HG03159 (cell line): ENCODE measurements around the gene KNDC1.

Experiments used
- ATAC-seq: cut with Tn5 transposase; IDR thresholded peaks from one replicate; pipeline ENCODE4 v1.9.1; 2021; ENCODE audit warnings: mild to moderate bottlenecking, moderate library complexity; ENCODE audit not compliant: unreplicated experiment

Gene KNDC1

DNA sequence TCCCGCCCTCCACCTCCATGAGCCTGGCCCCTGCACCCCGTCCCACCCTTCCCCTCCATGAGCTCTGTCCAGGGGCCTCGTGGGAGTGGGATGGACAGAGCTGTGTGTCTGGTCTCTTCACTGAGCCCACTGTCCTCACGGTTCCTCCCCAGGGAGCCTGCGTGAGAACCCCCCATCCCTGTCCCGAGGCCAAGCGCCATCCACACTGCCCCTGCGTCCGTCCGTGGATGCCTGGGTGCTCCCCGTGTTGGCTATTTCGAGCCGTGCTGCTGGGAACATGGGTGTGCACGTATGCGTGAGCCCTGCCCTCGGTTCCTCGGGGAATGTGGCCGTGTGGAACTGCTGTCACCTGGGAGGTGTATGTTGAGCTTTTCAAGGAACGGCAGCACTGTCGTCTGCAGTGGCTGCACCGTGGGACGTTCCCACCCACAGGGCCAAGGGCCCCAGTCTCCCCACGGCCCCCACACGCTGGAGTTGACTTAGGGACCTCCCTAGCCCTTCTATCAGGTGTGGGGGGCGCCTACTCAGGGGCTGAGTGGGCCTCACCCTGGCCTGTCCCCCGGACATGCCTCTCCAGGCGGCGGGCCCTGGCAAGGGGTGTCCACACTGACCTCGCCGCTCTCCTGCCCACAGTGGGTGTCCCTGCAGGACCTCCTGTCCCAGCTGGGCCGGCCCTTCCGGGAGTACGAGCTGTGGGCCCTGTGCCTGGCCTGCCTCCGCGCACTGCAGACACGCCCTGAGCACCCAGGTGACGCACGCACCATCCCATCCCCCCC is 28.1 kb downstream of the KNDC1 start:
- ATAC-seq = no peak

DNA sequence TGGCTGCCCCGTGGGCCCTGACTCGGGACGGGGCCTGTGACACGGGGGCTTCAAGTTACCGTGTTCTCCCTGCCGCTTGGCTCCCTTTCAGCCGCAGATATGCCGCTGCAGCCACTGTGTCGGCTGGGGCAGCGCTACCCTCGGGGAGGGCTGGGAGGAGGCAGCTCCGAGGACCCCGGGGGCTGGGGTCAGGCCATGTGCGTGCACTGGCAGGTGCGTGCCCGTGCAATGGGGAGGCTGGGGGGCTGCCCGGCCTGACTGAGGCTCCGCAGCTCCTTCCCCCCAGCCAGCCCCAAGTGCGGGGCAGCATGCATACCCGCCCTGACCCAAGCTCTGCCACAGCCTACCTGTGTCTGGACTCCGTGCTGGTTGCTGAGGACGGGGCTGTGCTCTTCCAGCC is 29.2 kb downstream of the KNDC1 start:
- no peak for ATAC-seq

DNA sequence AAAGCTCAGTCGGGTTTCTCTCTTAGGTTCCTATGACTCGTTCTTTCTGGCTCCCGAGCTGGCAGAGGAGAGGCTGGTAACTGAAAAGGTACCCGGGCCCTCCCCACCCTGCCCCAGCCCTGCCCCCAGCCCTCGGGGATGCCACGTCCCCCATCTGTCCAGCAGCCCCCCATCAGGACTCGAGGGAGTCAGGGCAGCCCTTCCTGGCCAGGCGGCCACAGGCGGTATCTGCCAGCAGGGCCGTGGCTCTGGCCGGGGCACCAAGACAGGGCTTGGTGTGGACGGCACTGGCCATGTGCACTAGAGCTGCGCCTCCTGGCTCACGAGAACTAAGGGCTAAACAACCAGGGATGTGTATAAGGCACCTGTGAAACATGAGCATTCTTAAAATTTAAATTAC is 29.7 kb downstream of the KNDC1 start:
- no peak for ATAC-seq

DNA sequence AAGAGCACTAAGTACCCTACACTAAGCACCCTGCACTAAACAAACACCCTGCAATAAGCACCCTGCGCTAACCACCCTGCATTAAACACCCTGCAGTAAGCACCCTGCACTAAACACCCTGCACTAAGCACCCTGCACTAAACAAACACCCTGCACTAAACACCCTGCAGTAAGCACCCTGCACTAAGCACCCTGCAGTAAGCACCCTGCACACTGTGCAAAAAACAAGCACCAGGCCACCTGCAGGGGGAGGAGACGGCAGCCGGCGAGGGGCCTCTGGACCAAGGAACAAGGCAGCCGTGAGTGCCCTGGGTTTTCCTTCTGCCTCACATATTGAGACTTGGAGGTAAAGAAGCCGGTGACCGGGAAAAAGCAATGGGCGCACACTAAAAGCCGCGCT is 30.2 kb downstream of the KNDC1 start:
- ATAC-seq = no peak

DNA sequence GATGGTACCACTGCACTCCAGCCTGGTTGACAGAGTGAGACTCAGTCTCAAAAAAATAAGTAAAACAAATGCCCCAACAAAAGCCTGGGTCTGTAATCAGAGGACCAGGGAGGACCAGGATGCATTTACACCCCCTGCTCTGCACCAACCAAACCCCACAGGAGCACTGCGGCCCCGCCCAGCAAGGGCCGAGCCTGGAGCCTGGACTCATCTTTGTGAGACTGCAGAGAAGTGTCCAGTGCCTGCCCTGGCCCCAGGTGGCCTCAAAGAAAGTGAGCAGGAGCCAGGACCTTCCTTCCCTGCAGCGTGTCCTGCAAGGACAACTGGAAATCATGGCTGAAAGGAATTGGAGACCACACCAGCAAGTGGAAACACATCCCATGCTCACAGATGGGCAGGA is 31.6 kb downstream of the KNDC1 start:
- ATAC-seq = no peak

DNA sequence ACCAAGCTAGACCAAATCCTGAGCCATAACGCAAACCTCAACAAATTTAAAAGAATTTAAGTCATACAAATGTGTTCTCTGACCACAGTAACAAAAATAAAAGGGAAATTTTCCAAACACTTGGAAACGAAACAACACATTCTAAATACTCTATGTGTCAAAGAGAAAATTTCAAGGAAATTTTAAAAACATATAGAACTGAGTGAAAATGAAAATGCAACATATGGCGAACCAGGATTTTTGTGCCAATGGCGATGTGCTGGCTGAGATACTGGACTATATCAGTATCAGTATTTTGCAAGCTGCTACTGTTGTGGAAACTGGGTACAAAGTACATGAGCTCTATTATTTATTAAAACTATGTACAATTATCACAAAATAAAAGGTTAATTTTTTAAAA is 34.1 kb downstream of the KNDC1 start:
- ATAC-seq = no peak

DNA sequence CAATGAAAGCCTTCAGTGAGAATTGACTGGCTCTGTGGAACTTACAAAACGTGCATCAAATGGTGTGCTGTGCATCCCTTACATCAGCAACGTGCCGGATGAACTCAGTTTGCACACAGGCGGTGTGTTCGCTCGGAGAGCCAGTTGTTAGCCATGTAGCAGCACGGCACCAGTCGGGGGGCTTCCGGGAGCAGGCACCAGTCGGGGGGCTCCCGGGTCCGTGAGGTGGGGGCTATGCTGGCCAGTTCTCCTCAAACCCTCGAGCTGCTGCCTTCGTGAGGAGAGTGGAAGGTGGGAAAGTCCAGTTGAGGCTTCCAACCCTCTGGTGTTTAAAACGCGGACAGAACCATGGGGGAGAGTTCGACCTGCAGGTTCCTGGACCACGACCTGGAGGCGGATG is 35.1 kb downstream of the KNDC1 start:
- ATAC-seq = no peak

DNA sequence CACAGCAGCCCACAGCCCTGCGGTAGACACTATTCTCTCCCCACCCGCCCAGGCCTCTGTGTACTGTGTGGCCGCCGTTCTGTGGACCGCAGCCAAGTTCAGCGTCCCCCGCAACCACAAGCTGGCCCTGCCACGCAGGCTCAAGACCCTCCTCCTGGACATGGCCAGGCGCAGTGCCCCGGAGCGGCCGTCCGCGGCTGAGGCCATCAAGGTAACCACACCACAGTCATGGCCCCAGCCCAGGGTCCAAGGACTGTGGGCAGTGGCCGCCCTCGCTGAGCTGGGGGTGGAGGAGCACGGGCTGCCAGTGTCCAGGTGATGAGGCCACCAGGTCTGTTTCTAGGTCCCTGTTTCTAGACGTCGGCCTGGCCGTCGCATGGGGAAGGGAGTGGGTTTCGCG is 35.6 kb downstream of the KNDC1 start:
- no peak for ATAC-seq

DNA sequence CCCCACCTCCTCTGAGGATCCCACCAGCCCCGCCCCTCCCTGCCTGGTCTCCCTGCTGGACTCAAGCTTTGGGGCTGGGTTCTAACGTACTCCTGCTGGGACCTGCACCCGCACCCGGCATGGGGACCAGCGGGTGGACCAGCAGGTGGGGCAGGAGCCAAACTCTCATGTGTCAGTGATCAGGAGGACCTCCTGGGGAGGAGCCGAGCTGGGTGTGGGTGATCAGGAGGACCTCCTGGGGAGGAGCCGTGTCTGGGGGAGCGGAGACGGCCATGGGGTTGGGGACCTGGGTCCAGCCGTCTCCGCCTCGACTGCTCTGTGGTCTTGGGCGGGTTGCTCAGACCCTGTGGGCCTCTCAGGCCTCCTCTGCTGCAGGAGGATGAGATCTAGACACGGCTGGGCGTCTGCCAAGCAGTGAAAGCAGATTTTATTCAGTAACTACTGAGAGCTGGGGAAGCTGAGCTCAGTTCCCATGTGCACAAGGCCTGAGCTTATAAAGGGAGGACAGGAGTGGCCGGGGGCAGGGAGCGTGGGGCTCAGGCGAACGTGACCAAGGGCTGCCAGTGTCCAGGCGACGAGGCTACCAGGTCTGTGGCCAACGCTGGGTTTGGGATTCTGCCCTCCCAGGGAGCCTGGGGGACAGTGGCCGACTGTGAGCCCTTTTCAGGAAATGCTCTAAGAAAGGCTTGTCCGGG is 36.3 kb downstream of the KNDC1 start:
- no peak for ATAC-seq

DNA sequence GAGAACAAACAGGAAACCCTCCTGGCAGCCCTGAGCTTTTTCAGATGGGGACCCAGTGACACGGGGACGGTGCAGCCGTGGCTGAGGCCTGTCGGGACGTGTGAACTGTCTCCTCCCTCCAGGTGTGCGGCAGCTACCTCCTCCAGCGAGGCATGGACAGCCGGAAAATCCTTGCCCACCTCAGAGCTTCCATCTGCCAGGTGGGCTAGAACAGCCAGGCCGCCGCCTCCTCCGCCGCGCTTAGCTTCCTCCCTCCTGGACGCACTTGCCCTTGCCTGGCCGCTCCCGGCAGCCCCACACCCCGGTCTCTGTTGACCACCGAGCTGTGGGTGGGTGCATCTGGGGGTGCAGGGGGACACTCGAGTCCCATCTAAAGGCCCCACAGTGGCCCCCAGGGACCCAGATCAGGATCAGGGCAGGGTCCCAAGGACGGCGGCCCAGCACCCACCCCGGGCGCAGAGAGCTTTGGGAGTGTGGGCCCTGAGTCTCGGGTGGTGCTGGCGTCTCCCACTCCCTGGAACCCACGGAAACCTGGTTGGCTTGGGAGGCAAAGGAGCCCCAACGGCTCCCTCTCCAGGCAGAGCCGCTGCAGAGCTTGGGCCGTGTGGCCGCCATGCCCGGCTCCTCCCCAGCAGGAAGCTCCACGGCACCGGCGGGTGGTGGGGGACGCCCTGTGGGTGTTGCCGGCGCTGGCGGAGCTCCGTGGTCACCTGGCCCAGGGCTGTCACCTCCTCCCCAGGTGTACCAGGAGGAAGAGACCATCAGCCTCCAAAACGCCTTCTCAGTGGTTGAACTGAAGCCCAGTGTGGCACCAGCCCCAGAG is 37.1 kb downstream of the KNDC1 start:
- ATAC-seq = no peak

DNA sequence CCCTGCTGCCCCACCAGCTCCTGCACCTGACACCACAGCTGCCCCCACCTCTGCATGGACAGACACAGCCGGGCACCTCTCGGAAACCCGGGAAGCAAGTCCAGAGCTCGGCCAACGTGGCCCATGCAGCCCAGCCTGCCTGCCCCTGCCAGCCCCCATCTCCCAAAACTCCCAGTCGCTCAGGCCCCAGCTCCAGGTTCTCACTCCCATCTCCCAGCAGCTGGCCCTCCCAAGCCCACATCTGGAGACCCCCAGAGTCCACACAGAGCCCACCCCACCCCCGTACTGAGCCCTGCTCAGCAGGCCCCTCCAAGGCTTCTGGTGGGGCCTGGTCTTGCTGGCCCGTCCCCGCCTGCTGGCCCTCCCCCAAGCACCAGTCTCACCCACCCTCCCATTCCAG is 37.8 kb downstream of the KNDC1 start:
- no peak for ATAC-seq

DNA sequence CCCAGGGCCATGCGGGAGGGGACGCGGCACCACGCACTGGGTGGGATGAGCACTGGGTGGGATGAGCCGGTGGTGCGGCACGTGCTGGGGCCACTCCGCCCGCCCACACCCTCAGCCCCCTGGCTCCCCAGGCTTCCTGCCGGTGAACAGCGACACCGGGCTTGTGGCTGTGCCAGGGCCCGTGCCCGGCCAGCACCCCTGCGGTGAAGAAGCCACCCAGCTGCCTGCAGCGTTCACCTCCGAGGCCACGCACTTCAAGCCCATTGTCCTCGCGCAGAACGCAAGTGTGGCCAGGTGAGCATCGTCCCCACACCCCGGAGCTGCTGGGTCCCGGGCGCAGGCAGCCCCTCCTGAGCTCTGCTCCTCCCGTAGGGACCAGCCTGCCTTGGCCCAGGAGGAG is 38.2 kb downstream of the KNDC1 start:
- ATAC-seq = no peak

DNA sequence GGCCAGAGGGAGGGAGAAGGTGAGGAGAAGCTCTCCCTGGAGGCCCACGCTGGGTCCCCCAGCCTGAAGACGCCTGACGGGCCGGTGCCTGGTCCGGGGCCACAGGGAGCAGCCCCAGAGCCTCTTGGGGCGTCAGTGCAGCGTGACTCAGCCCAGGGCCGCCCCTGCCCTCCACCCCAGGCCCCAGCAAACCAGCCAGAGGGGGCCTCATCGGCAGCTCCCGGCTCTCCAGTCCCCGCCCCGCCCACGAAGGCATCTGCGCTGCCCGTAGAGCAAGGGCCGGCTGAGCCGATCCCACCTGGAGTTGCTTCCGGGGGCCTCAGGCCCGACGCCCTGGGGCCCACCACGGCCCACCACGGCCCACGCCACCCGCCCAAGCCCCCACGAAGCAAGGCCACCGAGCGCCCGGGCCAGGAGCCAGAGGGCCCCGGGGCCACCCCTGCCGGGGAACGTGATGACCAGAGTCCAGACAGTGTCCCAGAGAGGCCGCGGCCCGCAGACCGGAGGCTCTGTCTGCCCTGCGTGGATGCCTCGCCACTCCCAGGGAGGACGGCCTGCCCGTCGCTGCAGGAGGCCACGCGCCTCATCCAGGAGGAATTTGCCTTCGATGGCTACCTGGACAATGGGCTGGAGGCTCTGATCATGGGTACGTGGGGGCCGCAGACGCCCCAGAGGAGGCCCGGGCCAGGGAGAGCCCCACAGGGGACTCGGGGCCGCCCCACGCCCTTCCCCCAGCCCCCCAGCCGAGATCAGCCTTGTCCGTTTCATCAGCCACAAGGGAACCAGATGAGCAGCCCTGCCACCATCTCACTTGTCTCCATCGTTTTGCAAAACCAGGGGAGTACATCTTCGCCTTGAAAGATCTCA is 38.8 kb downstream of the KNDC1 start:
- ATAC-seq = no peak

DNA sequence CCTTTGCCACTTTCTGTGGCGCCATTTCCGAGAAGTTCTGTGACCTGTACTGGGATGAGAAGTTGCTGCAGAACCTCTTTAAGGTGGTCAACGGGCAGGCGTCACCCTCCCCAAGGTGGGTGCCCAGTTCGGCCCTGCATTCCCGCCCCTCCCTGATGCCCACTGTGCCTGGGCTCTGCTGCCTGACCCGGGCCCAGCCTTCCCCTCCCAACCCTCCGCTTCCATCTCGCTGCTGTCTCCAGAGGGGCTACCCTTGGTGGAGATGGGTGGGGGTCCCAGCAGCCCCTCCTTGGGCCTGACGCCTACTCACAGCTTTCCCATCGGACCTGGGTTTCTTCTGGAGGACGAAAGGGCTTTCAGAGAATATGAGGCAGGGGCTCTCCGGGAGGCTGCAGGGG is 39.5 kb downstream of the KNDC1 start:
- no peak for ATAC-seq

DNA sequence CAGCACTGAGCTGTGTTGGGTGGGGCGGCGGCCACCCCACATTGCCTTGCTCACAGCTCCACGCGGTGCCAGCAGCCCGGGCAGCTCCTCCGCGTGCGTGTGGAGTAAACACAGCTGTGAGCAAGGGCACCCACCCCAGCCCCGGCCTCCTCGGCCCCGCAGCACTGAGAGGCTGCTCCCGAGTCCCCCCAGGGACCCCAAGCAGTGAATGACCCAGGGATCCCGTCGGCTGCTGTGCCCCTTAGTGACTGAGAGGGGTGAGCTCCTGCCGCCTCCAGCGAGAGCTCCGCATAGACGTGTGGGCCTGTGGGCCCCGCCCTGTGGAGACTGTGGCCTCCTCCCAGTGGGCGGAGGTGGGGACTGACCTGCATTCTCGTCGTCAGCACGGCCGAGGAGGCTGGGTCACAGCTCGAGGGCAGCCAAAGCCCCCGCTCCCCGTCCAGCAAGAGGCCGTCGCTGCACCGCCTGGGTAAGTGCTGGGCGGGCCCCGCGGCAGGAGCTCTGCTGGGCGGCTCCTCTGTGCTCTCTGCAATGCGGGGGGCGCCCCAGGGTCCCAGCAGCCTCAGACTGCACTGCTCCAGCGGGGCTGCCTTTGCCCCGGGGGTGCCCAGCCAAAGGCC is 40.1 kb downstream of the KNDC1 start:
- no peak for ATAC-seq

DNA sequence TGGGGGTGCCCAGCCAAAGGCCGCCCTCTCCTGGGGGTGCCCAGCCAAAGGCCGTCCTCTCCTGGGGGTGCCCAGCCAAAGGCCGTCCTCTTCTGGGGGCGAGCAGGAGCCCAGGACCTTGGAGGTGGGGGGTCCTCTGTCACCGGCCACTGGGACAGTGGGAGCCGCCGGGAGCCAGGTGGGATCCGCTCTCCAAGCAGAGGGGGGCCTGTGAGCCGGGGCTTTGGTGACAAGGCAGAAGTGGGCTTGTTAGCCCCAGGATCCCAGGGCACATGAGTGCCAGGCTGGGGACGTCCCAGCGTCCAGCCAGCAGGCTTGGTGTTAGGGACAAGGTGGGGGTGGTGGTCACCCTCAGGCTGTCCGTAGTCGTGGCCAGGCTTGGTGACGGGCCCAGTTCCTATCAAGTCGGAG is 40.6 kb downstream of the KNDC1 start:
- no peak for ATAC-seq

DNA sequence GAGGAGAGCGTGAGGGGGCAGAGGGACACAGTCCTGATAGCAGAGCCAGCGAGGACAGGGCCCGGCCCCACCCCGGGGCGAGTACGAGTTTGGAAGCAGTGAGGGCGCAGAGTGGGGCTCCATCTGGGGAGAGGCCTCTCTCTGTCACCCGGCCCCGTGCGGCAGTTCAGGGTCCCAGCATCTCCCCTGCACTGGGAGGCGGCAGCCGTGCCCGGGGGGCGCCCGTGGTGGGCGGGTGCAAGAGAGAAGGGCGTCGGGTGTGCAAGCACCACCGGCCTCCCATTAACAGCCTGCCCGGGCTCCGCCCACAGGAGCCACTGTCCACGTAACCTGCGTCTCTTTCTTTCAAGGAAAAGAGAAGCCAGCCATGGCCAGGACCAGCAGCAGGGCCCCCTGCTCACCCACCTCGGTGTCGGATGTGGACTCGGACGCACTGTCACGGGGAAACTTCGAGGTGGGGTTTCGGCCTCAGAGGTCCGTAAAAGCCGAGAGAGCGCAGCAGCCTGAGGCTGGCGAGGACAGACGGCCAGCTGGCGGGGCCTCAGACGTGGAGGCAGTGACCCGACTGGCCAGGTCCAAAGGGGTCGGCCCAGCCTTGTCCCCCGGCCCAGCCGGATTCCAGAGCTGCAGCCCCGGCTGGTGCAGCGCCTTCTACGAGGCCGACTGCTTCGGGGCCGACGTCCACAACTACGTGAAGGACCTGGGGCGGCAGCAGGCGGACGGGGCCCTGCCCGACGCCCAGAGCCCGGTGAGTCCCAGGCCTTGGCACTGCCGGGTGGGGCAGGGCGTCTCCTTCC is 41.3 kb downstream of the KNDC1 start:
- ATAC-seq = no peak

DNA sequence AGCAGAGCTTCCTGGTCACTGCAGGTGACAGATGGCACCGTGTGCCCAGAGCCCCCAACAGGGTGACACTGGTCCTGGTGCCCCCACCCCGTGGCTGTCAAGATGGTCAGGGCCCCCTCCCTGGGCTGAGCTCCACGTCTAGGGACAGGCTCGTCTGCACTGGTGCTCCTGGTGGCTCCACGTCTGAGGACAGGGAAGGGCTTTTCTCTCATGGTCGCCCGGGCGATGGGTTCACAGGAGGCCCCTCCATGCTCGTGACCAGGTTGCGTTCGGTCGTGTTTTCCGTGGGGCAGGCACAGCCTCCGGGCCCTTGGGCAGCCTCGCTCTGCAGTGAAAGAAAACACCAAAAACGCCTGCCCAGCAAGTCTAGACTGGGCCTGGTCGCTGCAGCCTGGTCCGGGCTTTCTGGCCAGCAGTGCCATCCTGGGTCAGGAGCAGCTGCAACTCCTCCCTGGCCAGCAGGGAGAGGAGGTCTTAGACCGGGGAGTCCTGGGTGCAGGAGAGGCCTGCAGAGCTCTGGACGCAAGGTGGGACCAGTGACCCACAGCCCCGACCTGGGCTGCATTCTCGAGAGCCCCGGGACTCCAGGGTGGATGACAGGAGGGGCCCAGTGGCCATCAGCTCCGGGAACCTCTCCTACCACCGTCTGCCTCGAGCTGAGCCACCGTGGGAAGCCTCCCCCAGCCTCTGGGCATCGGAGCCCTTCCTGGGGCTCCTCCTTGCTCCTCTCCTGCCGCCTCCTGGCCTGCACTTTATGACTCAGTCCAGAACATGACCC is 42.1 kb downstream of the KNDC1 start:
- ATAC-seq = no peak
